GM18499 (cell line): ENCODE data around the gene PBX1.

Source experiments
- ATAC-seq: cut with Tn5 transposase; IDR thresholded peaks from one replicate; pipeline ENCODE4 v1.9.1; 2021; ENCODE audit warnings: moderate number of reproducible peaks; ENCODE audit not compliant: insufficient read depth, unreplicated experiment

Gene PBX1

DNA sequence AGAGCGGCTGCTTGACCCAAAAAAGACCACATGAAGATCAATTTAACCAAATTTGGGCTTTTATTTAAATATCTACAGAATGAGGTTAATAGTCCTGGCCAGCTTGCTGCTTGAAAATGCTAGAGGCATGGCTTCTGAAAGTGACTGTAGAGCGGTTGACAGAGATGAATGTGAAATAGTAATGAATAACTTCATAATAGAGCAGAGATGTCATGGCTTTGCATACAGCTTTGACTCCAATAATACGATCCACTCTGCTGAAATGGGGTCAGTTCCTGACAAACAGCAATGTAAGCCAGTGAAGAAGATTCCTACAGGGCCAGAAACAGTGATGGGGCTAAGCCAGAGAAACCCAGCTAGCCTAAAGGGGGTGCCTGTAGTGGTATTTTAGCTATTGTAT, 183.8 kb downstream of the PBX1 start:
- ATAC-seq, result no peak

DNA sequence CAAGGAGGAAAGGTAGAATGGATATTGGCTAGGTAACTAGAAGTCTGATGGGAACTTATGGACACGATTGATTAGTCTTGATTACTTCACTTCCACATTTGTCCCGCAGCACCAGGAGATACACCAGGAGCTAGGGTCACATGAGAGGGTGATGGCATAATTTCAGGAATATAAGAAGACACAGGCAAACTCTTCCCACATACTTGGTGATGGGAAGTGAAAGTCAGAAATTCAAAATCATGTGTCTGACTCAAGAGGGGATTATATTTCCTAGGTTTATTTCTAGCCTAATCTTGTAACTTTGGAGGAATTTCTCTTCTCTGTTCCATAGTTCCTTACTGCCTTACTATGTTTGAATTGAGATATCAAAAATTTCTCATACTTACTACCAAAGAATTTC, 185.0 kb downstream of the PBX1 start:
- ATAC-seq, result no peak

DNA sequence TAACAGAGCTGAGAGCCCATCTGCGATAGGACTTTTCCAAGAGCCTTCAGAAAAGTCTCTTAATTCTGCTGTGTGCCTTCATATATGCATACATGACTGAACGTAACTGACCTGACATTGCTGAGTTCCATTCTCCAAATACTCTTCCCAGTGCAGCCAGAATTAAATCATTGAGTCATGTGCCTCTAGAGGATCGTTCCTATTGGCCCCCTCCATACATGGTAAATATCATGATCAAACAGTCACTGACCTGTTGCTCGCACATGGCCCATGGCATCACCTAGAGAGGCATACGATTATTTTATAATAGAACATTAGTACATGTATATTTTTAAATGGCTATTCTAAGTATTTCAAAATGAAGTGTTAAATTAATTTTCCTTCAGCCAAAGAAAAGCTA, 186.8 kb downstream of the PBX1 start:
- ATAC-seq, result no peak

DNA sequence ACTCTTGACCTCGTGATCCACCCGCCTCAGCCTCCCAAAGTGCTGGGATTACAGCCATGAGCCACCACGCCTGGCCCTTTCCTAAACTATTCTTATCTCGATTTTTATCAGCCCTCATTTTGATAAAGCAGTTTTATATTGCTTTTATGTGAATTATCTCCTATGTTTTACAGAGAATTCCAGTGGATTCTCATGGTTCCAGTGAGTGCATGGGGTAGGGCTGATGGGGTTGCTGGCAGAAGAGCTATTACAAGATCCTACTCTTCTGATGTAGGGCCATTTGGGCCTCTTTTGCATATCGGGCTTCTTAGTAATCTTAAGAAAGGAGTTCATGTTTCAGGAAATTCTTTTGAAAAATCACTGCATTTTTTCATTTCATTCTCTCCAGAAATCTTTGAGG, 187.6 kb downstream of the PBX1 start:
- ATAC-seq, result no peak

DNA sequence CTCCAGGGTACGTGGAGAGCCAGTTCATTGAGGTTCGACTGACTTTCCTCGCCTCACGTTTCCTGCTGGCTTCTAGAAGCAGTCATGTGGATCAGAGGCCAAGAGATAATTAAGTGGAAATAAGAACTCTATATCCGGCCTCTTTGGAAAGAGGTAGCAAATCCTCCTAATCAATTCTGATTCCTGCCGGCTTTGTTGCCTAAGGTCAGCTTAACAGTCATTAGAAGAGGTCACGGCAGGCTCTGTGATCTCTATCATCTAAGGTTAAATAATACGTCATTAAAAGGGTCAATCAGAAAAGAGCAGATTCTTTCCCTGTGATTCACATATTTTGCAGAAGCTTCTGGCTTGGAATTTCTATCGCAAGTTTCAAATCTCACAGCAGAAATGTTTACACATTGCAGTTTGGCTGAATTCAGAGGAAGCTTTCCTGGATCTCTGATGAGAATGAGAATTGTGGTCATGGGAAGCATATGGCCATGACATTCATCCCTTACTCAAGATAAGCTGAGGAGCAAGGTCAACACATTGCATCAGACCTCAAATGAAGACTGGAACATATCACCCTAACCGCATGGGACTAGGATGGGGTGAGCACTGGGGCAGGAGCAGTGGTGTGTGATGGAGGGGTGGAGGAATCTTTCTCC, 189.4 kb downstream of the PBX1 start:
- ATAC-seq, result no peak

DNA sequence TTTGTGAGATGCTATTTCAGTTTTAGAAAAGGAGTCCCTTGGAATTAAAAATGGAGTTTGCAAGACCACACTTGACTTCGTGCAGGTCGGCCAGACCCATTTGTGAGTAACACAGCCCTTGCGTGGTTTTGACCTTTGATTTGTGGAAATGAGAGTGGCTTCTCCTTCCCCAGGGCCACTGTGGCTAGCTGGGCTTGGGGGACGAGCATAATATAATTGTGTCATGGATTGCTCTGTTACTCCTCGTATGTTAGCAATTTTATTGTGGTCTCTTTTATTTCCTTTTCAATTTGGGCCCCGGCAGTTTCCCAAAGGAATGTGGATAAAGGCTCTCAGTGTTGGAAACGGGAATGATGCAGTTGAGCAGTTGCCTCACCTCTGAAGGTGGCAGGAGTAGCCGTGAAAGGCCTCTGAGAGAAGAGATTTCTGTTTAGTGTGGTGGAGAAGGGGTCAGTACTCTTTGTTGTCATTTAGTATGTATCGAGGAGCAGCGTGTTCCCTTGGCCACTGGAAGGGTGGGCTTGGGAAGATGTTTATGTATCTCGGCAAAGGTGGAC, 194.6 kb downstream of the PBX1 start:
- ATAC-seq, result no peak

DNA sequence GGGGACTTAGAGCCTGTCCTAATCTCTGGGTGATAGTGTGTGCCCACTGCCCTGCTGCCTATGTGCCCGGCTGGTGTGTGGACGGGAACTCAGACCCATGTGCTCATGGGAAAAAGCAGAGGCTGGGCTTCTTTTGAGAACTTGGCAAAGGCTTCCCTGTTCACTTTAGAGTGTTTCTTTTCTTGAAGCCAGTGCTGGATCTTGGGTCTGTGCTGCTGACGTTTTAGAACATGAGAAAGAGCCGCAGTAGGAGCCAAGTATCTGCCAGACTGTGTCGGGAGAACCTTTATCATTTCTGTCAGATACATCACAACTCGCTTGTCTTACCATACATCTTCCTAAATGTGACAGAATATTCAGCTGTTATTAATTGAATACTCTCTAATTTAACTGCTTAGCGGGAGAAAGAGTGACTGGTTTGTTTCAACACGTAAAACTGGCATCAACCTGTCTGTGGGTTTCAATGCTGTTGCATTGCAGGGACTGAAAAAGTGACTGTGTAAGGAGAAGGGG, 195.2 kb downstream of the PBX1 start:
- no peak for ATAC-seq

DNA sequence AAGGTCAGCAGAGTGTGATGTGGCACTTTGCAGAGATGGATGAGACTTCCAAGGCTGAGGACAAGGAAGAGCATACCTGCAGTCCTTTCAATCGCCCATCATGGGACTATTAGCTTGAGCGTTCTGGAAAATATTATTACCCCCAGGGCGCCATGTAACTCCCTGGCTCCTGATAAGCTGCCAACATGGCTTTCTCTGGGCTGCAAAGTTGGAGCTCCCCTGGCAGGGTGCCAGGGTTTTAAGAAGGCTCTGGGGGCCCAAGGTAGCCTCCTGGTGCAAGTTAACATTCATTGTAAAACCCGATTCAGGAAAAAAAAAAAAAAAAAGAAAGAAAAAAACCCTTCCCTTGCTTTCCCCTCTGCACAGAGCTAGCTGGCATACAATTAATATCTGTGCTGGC, 196.7 kb downstream of the PBX1 start:
- ATAC-seq, result no peak

DNA sequence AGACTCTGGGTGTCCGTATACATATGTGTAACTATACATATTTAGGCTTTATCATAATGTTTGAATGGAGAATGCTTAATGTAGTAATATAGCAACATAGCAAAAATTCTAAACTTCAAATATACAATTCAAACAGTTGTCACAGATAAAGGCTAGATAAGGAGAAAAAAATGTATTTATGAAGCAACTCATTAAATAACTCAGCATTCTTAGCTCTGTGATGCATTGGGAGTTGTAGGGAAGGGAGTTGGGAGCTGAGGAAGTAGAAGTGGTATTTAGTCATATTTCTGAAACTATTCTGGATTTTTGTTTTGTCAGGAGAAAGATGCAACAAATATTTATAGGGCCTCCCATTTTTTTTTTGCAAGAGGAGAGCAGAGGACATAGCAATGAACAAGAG, 197.8 kb downstream of the PBX1 start:
- no peak for ATAC-seq

DNA sequence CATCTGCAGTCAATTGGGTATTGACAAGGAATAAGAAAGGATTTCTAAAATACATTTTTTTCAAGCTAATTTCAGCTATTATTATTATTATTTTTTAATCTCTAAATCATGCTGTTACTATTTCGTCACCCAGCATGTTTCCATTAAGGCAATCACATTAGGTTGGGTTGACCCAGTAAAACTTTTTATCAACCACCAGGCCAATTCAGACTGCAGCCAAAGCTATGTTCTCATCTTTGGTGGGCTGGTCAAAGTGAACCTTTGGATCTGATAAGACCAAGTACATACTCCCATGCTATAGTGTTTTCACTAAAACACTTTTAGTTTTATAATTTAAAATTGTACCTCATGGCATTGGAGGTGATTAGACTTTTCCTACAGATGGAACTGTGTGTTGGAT, 198.6 kb downstream of the PBX1 start:
- ATAC-seq, result no peak

DNA sequence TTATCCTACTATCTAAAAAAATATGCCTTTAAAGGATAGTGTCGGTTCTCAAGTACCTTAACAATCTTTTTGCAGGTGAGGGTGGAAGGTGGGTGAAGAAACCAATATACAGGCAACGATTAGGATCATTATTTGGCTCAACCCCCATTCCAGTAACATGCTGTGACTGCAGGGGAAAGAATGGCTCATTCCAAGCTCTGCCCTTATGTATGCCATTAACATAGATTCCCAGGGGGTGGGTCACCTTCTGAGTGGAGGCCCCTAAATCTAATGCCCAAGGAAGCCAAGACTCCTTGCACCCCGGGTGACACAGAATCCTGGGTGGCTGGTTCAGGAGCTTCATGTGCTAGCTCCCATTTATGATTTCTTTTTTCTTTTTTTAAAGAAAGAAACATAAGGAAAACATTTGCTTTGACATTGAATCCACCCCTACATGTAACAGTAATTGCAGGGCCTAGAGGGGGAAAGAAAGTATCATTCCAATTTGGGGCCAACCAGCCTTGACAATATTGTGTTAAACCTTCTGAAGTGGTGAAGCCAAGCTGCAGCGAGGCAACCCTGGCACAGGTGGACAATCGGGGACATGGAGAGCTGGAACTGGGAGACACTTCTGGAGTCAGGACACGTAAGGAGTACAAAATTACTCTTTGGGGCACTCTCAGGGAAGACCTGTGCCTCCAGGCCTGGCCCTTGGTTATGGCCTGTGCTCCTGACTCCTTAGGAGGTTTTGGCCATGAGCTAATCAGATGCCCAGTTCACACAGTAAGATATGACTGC, 200.3 kb downstream of the PBX1 start:
- ATAC-seq, result no peak

DNA sequence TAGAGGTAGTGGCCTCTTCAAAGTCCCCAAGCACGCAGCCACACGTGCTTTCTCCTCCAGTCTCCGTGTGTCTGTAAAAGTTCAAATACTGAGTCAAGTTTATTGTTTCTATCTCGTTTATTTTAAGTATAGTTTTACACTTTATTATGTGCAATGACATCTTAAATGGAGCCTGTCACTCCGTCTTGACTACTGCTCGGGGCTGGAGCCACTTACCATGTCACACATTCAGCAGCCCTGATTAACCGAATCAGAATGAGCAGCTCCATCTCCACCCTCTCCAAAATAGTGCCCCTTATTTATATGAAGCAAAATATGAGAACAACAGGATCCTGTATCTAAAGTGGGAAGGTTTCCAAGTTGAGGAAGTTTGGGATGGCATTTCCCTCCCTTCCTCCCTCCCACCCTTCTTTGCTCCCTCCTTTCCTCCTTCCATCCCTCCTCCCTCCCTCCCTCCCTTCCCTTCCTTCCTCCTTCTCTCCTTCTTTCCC, 201.0 kb downstream of the PBX1 start:
- ATAC-seq, result no peak

DNA sequence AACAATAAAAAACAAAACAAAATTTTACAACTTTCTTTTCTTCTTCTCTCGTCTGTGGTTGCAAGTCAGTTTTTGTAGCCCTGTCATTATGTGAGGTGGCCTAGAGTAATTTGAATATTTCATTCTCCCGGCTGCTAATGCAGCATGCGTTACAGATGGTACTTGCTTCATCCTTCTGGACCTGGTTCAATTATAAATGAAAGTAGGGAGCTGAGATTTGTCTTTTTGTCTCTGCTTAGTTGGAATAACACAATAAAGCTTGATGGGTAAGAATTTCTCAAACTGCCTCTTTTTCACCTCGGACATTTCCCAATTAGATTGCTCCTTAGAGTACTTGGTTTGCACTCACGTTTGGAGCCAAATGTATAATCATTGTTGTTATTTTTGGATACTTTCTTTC, 201.6 kb downstream of the PBX1 start:
- no peak for ATAC-seq

DNA sequence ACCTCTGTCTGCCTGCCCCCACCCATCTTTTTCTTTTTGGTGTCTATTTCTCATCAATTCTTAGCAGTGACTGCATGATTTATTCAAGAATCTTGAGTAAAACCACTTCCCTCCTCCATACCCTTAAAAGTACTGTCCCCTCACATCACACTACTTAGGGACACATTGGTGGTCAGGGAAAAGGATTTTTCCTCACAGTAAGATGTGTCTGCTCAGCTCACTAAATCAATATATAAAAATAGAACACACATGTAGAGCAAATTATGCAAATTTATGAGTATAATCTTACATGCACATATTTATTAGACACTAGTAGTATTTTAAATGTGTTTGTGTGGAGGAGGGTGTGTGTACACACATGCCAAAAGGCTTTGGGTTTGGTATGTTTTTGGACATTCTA, 202.0 kb downstream of the PBX1 start:
- ATAC-seq, result no peak

DNA sequence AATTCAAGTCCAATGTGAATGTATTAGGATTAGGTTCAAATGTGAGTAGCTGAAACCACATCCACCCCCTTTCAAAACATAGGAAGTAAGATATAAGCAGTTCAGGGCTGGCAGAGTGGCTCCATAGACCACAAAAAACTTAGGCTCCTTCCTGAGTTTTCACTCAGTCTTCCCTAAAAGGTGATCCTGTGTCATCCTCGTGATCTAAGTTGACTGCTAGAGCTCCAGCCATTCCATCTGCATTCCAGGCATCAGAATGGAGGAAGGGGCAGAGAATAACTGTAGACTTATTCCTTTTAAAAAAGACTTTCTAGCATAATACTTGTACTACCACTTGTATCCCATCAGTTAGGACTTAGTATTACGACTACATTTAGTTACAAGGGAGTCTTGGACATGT, 204.1 kb downstream of the PBX1 start:
- ATAC-seq, result no peak

DNA sequence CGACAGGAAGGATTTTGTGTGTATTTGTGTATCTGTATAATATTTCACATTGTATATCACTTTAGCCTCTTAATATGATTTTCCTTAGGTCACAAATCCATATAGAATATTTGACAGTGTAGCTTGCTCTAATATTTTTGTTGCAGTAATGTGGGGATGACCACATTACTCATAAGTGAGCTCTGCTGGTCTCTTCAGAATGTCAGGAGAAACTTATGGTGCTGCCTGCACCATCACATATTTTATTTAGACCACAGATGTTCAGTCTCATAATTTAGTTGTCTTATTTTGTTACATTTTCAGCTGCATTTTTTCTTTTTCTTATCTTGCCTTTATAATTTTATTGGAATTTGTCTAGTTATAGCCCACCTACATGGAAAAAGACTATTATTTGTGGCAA, 205.3 kb downstream of the PBX1 start:
- no peak for ATAC-seq

DNA sequence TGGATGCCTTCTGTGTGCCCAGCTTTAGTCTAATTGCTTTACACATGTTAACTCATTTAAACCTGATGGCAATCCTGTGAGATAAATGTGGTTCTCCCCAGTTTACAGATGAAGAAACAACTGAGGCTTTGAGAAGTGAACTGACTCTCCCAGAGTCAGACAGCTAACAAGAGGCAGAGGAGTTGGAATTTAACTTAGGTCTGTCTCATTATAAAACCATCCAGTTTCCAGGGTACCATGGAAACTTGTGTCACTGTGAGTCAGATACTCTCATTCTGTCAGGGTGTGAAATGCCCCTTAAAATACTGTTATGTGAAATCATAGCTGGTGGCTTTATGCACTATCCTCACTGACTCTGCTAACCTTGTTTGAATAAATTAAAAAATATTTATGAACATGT, 206.6 kb downstream of the PBX1 start:
- no peak for ATAC-seq

DNA sequence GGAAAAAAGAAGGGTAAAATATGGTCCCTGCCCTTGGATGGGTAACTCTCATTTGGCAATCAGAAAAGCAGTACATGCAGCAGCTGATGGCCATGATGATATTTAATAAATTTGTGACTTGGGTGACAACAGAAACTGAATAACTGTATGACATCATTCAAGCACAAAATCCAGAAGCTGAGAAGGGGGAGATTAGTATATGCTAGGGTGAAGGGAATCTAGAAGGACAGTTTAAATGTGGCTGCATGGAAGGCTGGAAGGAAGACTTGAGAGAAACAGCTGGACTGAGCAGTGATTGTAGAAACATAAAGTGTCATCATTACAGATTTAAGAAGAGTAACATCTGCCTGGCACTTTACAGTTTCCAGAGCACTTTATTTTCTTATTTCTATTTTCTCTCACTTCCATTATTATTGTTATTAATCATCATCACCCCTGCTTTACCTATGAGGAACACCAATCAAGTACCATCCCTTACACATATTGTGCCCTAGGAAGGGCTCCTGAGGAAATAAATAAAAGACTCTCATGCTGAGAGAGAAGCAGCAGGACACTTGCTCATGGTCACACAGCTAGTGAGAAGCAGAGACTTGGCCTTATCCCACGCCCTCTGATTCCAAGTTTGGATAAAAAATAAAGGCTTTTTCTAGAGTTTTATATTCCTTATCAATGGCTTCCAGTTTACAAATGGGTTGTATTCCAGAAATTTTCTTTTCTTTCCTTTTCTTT, 207.2 kb downstream of the PBX1 start:
- no peak for ATAC-seq

DNA sequence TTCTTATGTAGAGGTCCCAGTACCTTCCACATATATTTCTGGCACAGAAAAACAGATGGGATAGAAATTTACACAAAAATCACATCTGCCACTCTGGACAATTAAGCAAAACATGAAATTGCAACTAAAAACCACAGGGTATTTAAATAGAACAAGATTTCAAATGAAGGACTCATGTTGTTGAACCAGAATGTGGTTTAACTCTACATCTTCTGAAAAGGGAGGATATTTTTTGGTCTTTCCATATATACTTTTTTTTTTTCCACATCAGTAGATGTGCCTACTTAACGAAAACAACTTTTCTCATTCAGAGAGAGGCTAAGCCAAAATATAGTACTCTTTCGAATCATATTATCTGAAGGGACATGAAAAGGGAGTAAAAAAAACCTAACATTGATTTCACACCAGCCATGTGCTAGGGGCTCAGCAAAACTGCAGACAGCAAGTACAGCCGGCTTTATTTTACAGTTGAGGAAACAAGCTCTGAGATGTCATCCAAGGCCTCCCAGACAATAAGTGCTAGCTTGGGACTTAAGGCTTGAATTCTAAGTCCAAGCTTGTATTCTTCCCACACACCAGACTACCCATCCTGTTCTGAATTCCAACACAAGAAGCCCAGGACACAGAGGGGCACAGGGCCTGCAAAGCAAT, 208.9 kb downstream of the PBX1 start:
- ATAC-seq, result no peak

DNA sequence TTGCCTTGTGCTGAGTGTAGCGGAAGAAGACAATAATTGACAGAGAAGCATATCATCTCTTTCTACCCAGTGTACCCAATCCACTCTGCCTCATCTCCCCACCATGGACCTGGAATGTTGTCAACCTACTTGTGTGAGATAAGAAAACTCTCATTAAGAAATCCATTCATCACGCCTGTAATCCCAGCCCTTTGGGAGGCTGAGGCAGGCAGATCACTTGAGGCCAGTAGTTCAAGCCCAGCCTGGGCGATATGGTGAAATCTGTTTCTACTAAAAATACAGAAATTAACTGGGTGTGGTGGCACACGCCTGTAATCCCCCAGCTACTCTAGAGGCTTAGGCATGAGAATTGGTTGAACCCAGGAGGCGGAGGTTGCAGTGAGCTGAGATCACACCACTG, 209.6 kb downstream of the PBX1 start:
- ATAC-seq, result no peak
